ENCODE measurements around the gene OXER1.

DNA sequence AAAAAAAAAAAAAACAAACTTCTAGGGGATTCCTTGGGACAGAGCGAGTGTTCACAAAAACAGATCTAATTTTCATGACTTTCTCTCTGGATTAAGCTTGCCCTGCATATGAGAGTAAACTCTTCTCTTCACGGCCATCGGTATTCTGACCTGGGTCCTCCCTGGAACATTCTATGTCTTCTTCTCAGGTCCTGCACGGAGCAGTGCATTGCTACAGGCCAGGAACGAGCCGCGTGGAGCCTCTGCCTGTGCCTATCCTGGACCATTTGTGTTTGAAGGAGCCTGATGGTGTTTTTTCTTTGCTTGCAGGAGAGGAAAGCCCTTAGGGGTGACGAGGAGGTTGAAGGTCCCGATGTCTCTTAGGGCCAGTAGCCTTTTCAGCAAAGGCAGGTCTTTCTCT, 1.8 kb upstream of the OXER1 start:
- no peak for TF ChIP-seq XRCC3 (IDR thresholded peaks at IDR 0.05)
- TF ChIP-seq SRSF1 (IDR thresholded peaks at IDR 0.05; ENCODE audit: low read depth, low read length): no peak
- no peak for TF ChIP-seq POLR2A (conservative IDR thresholded peaks at IDR 0.05)
- no peak for TF ChIP-seq CSDE1 (IDR thresholded peaks at IDR 0.05)
- no peak for TF ChIP-seq L3MBTL2 (IDR thresholded peaks at IDR 0.05)
- no peak for TF ChIP-seq EP300 (IDR thresholded peaks at IDR 0.05; ENCODE audit: low read length)
- no peak for TF ChIP-seq EZH2 (IDR thresholded peaks at IDR 0.05; ENCODE audit: borderline replicate concordance, low read depth, low read length)
- TF ChIP-seq, protein P1, sequence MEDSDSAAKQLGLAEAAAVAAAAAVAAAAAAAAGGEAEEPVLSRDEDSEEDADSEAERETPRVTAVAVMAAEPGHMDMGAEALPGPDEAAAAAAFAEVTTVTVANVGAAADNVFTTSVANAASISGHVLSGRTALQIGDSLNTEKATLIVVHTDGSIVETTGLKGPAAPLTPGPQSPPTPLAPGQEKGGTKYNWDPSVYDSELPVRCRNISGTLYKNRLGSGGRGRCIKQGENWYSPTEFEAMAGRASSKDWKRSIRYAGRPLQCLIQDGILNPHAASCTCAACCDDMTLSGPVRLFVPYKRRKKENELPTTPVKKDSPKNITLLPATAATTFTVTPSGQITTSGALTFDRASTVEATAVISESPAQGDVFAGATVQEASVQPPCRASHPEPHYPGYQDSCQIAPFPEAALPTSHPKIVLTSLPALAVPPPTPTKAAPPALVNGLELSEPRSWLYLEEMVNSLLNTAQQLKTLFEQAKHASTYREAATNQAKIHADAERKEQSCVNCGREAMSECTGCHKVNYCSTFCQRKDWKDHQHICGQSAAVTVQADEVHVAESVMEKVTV (CRISPR knock-in tag; IDR thresholded peaks at IDR 0.05): no peak
- TF ChIP-seq, protein P2, sequence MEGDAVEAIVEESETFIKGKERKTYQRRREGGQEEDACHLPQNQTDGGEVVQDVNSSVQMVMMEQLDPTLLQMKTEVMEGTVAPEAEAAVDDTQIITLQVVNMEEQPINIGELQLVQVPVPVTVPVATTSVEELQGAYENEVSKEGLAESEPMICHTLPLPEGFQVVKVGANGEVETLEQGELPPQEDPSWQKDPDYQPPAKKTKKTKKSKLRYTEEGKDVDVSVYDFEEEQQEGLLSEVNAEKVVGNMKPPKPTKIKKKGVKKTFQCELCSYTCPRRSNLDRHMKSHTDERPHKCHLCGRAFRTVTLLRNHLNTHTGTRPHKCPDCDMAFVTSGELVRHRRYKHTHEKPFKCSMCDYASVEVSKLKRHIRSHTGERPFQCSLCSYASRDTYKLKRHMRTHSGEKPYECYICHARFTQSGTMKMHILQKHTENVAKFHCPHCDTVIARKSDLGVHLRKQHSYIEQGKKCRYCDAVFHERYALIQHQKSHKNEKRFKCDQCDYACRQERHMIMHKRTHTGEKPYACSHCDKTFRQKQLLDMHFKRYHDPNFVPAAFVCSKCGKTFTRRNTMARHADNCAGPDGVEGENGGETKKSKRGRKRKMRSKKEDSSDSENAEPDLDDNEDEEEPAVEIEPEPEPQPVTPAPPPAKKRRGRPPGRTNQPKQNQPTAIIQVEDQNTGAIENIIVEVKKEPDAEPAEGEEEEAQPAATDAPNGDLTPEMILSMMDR (IDR thresholded peaks at IDR 0.05 in 2 of 3, conservative IDR thresholded peaks at IDR 0.05 in 1 of 3; ENCODE audit: insufficient read depth in 2 of 3, low read depth in 1 of 3, low read length in 3 of 3): no peak
- TF ChIP-seq, protein P3, sequence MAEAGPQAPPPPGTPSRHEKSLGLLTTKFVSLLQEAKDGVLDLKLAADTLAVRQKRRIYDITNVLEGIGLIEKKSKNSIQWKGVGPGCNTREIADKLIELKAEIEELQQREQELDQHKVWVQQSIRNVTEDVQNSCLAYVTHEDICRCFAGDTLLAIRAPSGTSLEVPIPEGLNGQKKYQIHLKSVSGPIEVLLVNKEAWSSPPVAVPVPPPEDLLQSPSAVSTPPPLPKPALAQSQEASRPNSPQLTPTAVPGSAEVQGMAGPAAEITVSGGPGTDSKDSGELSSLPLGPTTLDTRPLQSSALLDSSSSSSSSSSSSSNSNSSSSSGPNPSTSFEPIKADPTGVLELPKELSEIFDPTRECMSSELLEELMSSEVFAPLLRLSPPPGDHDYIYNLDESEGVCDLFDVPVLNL (CRISPR knock-in tag; IDR thresholded peaks at IDR 0.05; ENCODE audit: low read depth): no peak
- TF ChIP-seq ZNF445 (CRISPR knock-in tag; IDR thresholded peaks at IDR 0.05; ENCODE audit: low read depth): no peak
